A549 (cell line): Measurements from ENCODE around the gene PLCD1. TPM values are rescaled to one million over a fixed set of nuclear protein-coding genes. Genes with fewer than 3 reads are reported as not detected.

Experiments used
- ATAC-seq, 2 experiments: fragments of 200-7000 bp in 1 of 2; fragments of >200 bp in 1 of 2; cut with Nextera tagmentation in 1 of 2; cut with Tn5 transposase in 1 of 2; 3 replicates each; pipeline versions ENCODE4 v1.8.0 to v1.9.1; 2018 to 2020; ENCODE audit warnings: mild to moderate bottlenecking in 1 of 2, moderate library complexity in 1 of 2
- CTCF ChIA-PET: fragments of 300-600 bp; sonication (Branson Sonifier 250); formaldehyde crosslinking; extraction: SDS; loops from one replicate; lab custom pipeline; 2021; ENCODE audit warnings: antibody characterized with exemption, inconsistent platforms; lab: Yijun Ruan, JAX
- POLR2A ChIA-PET: fragments of 350-600 bp; formaldehyde crosslinking; extraction: SDS; loops from one replicate; lab custom pipeline; 2021; ENCODE audit warnings: antibody characterized with exemption, inconsistent platforms; lab: Yijun Ruan, JAX
- DNase-seq, 2 experiments: peaks; one replicate each; pipeline versions ENCODE4 v3.0.0 to v3.0.0-alpha.2; 2011 to 2016; ENCODE audit warnings: low read depth in 1 of 2, low spot score in 1 of 2
- FAIRE-seq: peaks from 2 replicates; lab custom pipeline; 2011; peaks lifted over from hg19 to GRCh38; lab: Jason Lieb, UNC
- H3K27ac ChIP-seq, 2 experiments: fragments of >200 bp; sonication (Bioruptor Twin); formaldehyde crosslinking; 3 replicates each; pipeline ENCODE4 v1.5.1; 2016 to 2017
- H3K4me1 ChIP-seq: fragments of >200 bp; sonication (Bioruptor Twin); formaldehyde crosslinking; 3 replicates; pipeline ENCODE4 v1.6.1; 2016
- H3K4me2 ChIP-seq: fragments of >200 bp; sonication (Bioruptor Twin); formaldehyde crosslinking; 3 replicates; pipeline ENCODE4 v1.6.1; 2016
- H3K4me3 ChIP-seq: fragments of >200 bp; sonication (Bioruptor Twin); formaldehyde crosslinking; 3 replicates; pipeline ENCODE4 v1.5.1; 2016
- H3K9me3 ChIP-seq: fragments of >200 bp; sonication (Bioruptor Twin); formaldehyde crosslinking; 3 replicates; pipeline ENCODE4 v1.6.1; 2016
- CBX2 ChIP-seq: fragments of 200-600 bp; sonication (generic); IDR thresholded peaks from 2 replicates; pipeline ENCODE4 v1.6.1; 2016; ENCODE audit warnings: low read depth, mild to moderate bottlenecking, borderline replicate concordance
- CBX8 ChIP-seq: fragments of 200-600 bp; sonication (generic); IDR thresholded peaks from 2 replicates; pipeline ENCODE4 v1.6.1; 2016
- HOXB5 ChIP-seq: fragments of 250-450 bp; sonication (Bioruptor Pico); IDR thresholded peaks from 2 replicates; pipeline ENCODE4 v1.5.0; 2020; ENCODE audit warnings: mild to moderate bottlenecking, moderate library complexity
- JUNB ChIP-seq: fragments of >200 bp; sonication (Bioruptor Twin); formaldehyde crosslinking; IDR thresholded peaks from 2 replicates; pipeline ENCODE4 v1.6.1; 2016
- KDM1A ChIP-seq: fragments of 200-600 bp; sonication (generic); IDR thresholded peaks from 2 replicates; pipeline ENCODE4 v1.6.1; 2016; ENCODE audit warnings: low read depth, mild to moderate bottlenecking
- MAZ ChIP-seq: fragments of 150-350 bp; IDR thresholded peaks from 2 replicates; pipeline ENCODE4 v1.6.1; 2014; ENCODE audit warnings: antibody characterized with exemption, low read depth, low read length, borderline replicate concordance
- NFE2L2 ChIP-seq: fragments of 150-350 bp; conservative IDR thresholded peaks from 2 replicates; pipeline ENCODE4 v1.6.1; 2014; ENCODE audit warnings: low read length
- POLR2AphosphoS2 ChIP-seq: conservative IDR thresholded peaks from 2 replicates; pipeline ENCODE4 v1.6.1; 2012; ENCODE audit warnings: low read length, improper control_type of control experiment, inconsistent platforms
- RAD21 ChIP-seq, 2 experiments: fragments of >200 bp in 1 of 2; sonication (Bioruptor Twin) in 1 of 2; formaldehyde crosslinking in 1 of 2; IDR thresholded peaks in 1 of 2; conservative IDR thresholded peaks in 1 of 2; 2 replicates in 1 of 2; 3 replicates in 1 of 2; pipeline ENCODE4 v1.6.1; 2012 to 2018; ENCODE audit warnings: inconsistent platforms in 1 of 2
- SMC3 ChIP-seq: fragments of >200 bp; sonication (Bioruptor Twin); formaldehyde crosslinking; IDR thresholded peaks from 3 replicates; pipeline ENCODE4 v1.6.1; 2018; ENCODE audit warnings: inconsistent platforms
- WGBS: methylation state at CpG from one replicate; pipeline ENCODE4 v1.1.6; 2017; ENCODE audit errors: missing lambda C conversion rate; 5-methylcytosine and 5-hydroxymethylcytosine counted together
- polyA plus RNA-seq, 4 experiments: library from polyadenylated mRNA; depleted of rRNA in 3 of 4; stranded (reverse); fragments of >200 nt; fragmentation: RNase III in 1 of 4; extraction: RNeasy Plus Mini Kit Qiagen cat#74134 plus additional on column Dnase treatment in 1 of 4; gene quantifications; 2 replicates in 3 of 4; 3 replicates in 1 of 4; pipeline ENCODE4 v1.2.3, GENCODE V29; 2011 to 2017
- TF ChIP-seq, protein P1 (sequence below): fragments of >200 bp; sonication (Bioruptor Twin); formaldehyde crosslinking; IDR thresholded peaks from 3 replicates; pipeline ENCODE4 v1.5.1; 2016
- TF ChIP-seq, protein P2 (sequence below): fragments of >200 bp; sonication (Bioruptor Twin); formaldehyde crosslinking; IDR thresholded peaks from 3 replicates; pipeline ENCODE4 v1.6.1; 2016
- TF ChIP-seq, protein P3 (sequence below): fragments of 150-350 bp; IDR thresholded peaks from 2 replicates; pipeline ENCODE4 v1.6.1; 2014; ENCODE audit warnings: low read depth, mild to moderate bottlenecking, low read length
- TF ChIP-seq, protein P4 (sequence below): fragments of 450-650 bp; IDR thresholded peaks from 2 replicates; pipeline ENCODE4 v1.6.1; 2014; ENCODE audit warnings: antibody characterized with exemption

PLCD1 gene
- polyA plus RNA-seq, 2 of the 4 experiments (the other 2 are of a cell fraction): 3.9 to 4.8 TPM

DNA sequence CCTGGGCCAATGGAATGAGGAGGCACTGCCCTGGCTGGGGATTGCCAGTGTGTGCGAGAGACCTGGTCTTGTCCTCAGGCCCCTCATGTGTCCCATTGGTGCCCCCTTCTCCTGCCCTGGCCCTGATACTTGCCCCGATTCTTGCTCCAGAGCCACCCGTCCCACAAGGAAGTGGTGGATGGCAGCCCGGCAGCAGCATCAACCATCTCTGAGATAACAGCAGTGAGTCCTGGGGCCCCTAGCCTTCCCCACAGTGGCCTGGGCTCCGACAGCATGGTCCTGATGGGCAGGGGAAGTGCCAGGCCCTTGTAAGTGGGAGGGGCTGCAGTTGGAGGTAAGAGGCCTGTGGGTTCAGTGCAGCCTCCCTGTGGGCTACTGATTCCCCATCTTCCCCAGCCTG lies 23.4 kb downstream of the PLCD1 start:
- H3K9me3 ChIP-seq: no peaks in the 10 kb centered on the region
- DNase-seq: no peak
- CTCF ChIA-PET: interaction anchor here (0.7 to 3.1 kb wide), 10 partner anchors 9 to 475 kb away, joined by 3 to 10 read pairs (median 4); no protein-coding TSS in a partner anchor
- H3K4me3 ChIP-seq: no peak overlapping the region
- H3K27ac ChIP-seq: no peak overlapping the region
- 77% methylated on average over 5 of the region's 5 CpGs for WGBS
- H3K4me1 ChIP-seq: 0 out of 3 replicates have a peak, but pooled peaks cover 4% of the 10 kb centered on the region
- POLR2A ChIA-PET: no interaction called here
- TF ChIP-seq JUNB (no peak), NFE2L2 (no peak), KDM1A (no peak)
- TF ChIP-seq, all 56 proteins: peak for 0
- ATAC-seq: no peak
- no peak overlapping the region for H3K4me2 ChIP-seq
- FAIRE-seq: no peak

- TF ChIP-seq CBX8: no peak
- TF ChIP-seq CBX2: no peak
- no peak for TF ChIP-seq MAZ
- TF ChIP-seq KDM1A: no peak
- TF ChIP-seq POLR2AphosphoS2: no peak
- TF ChIP-seq HOXB5: no peak
- POLR2A ChIA-PET: no interaction called here
- no peak for ATAC-seq
- no peak for FAIRE-seq
- no peak overlapping the region for H3K4me3 ChIP-seq
- CTCF ChIA-PET: interaction anchor here (0.7 to 5.5 kb wide), 15 partner anchors 8 to 475 kb away, joined by 3 to 52 read pairs (median 3); partner anchors contain the start of genes OXSR1 and XYLB
- no peak for DNase-seq
- no peaks in the 10 kb centered on the region for H3K9me3 ChIP-seq
- no peak overlapping the region for H3K4me2 ChIP-seq
- 0 out of 3 replicates have a peak, but pooled peaks cover 4% of the 10 kb centered on the region for H3K4me1 ChIP-seq
- 69% methylated on average over 15 of the region's 15 CpGs for WGBS
- H3K27ac ChIP-seq: no peak overlapping the region
These were observed 24.1 kb downstream of the PLCD1 start for GRCh38 chr3:38005076-38006020.

- H3K4me1 ChIP-seq: peaks cover 4% of the 10 kb centered on the region; the same call in 1 of the 3 replicates
- CTCF ChIA-PET: interaction anchor here (0.7 to 5.5 kb wide), 31 partner anchors 8 to 483 kb away, joined by 3 to 52 read pairs (median 4); partner anchors contain the start of genes OXSR1 and XYLB
- 37% methylated on average over 13 of the region's 14 CpGs for WGBS
- FAIRE-seq (peak; percentile 78), ATAC-seq (peak; percentile 75 to 88), DNase-seq (peak; percentile 55 to 76)
- no peak overlapping the region for H3K27ac ChIP-seq
- H3K4me2 ChIP-seq: no peak overlapping the region
- no peak overlapping the region for H3K4me3 ChIP-seq
- TF ChIP-seq RAD21 (conservative IDR thresholded peaks at IDR 0.05 in 1 of 2, IDR thresholded peaks at IDR 0.05 in 1 of 2) (peak; percentile 51 to 62), SMC3 (peak; percentile 74)
- TF ChIP-seq, protein P1, sequence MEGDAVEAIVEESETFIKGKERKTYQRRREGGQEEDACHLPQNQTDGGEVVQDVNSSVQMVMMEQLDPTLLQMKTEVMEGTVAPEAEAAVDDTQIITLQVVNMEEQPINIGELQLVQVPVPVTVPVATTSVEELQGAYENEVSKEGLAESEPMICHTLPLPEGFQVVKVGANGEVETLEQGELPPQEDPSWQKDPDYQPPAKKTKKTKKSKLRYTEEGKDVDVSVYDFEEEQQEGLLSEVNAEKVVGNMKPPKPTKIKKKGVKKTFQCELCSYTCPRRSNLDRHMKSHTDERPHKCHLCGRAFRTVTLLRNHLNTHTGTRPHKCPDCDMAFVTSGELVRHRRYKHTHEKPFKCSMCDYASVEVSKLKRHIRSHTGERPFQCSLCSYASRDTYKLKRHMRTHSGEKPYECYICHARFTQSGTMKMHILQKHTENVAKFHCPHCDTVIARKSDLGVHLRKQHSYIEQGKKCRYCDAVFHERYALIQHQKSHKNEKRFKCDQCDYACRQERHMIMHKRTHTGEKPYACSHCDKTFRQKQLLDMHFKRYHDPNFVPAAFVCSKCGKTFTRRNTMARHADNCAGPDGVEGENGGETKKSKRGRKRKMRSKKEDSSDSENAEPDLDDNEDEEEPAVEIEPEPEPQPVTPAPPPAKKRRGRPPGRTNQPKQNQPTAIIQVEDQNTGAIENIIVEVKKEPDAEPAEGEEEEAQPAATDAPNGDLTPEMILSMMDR: peak; percentile 72
- TF ChIP-seq, protein P2, sequence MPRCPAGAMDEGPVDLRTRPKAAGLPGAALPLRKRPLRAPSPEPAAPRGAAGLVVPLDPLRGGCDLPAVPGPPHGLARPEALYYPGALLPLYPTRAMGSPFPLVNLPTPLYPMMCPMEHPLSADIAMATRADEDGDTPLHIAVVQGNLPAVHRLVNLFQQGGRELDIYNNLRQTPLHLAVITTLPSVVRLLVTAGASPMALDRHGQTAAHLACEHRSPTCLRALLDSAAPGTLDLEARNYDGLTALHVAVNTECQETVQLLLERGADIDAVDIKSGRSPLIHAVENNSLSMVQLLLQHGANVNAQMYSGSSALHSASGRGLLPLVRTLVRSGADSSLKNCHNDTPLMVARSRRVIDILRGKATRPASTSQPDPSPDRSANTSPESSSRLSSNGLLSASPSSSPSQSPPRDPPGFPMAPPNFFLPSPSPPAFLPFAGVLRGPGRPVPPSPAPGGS: no peak
- TF ChIP-seq, protein P3, sequence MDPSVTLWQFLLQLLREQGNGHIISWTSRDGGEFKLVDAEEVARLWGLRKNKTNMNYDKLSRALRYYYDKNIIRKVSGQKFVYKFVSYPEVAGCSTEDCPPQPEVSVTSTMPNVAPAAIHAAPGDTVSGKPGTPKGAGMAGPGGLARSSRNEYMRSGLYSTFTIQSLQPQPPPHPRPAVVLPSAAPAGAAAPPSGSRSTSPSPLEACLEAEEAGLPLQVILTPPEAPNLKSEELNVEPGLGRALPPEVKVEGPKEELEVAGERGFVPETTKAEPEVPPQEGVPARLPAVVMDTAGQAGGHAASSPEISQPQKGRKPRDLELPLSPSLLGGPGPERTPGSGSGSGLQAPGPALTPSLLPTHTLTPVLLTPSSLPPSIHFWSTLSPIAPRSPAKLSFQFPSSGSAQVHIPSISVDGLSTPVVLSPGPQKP: no peak
- TF ChIP-seq, protein P4, sequence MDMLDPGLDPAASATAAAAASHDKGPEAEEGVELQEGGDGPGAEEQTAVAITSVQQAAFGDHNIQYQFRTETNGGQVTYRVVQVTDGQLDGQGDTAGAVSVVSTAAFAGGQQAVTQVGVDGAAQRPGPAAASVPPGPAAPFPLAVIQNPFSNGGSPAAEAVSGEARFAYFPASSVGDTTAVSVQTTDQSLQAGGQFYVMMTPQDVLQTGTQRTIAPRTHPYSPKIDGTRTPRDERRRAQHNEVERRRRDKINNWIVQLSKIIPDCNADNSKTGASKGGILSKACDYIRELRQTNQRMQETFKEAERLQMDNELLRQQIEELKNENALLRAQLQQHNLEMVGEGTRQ: peak; percentile 60
- TF ChIP-seq, all 56 proteins: peak for 4
- no peaks in the 10 kb centered on the region for H3K9me3 ChIP-seq
- POLR2A ChIA-PET: no interaction called here
These were observed 24.9 kb downstream of the PLCD1 start for GRCh38 chr3:38004415-38005075.
